ENCODE measurements around the gene TMEM150C.
A peak's percentile ranks its signal among the peaks of the same experiment; 100 is the strongest.

Gene TMEM150C

DNA sequence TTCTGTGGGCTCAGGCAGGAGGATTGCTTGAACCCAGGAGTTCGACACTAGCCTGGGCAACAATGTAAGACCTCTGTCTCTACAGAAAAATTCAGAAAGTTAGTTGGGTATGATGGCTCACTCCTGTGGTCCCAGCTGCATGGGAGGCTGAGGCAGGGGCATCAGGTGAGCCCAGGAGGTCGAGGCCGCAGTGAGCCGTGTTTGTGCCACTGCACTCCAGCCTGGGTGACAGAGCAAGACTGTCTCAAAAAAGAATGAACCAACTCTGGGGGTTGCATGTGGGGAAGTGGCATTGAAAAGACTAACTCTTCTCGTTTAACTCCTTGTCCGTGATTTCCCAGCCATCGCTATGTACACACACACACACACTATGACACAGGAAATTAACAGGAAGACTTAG is 104.5 kb downstream of the TMEM150C start (continued):
- TF ChIP-seq, protein P1, sequence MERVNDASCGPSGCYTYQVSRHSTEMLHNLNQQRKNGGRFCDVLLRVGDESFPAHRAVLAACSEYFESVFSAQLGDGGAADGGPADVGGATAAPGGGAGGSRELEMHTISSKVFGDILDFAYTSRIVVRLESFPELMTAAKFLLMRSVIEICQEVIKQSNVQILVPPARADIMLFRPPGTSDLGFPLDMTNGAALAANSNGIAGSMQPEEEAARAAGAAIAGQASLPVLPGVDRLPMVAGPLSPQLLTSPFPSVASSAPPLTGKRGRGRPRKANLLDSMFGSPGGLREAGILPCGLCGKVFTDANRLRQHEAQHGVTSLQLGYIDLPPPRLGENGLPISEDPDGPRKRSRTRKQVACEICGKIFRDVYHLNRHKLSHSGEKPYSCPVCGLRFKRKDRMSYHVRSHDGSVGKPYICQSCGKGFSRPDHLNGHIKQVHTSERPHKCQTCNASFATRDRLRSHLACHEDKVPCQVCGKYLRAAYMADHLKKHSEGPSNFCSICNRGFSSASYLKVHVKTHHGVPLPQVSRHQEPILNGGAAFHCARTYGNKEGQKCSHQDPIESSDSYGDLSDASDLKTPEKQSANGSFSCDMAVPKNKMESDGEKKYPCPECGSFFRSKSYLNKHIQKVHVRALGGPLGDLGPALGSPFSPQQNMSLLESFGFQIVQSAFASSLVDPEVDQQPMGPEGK (CRISPR knock-in tag; IDR thresholded peaks at IDR 0.05; ENCODE audit: borderline replicate concordance): no peak

DNA sequence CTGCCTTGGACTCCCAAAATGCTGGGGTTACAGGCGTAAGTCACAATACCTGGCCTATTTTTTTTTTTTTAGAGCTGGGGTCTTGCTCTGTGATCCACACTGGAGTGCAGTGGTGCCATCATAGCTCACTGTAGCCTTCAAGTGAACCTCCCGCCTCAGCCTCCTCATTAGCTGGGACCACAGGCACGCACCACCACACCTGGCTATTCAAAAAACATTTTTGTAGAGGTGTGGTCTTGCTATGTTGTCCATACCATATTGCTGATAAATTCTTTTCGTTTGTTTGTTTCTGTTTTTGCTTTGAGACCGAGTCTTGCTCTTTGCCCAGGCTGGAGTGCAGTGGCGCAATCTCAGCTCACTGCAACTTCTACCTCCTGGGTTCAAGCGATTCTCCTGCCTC is 109.8 kb downstream of the TMEM150C start:
- TF ChIP-seq ZFP3 (CRISPR knock-in tag; IDR thresholded peaks at IDR 0.05): no peak
- TF ChIP-seq, protein P2, sequence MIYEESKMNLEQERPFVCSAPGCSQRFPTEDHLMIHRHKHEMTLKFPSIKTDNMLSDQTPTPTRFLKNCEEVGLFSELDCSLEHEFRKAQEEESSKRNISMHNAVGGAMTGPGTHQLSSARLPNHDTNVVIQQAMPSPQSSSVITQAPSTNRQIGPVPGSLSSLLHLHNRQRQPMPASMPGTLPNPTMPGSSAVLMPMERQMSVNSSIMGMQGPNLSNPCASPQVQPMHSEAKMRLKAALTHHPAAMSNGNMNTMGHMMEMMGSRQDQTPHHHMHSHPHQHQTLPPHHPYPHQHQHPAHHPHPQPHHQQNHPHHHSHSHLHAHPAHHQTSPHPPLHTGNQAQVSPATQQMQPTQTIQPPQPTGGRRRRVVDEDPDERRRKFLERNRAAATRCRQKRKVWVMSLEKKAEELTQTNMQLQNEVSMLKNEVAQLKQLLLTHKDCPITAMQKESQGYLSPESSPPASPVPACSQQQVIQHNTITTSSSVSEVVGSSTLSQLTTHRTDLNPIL (CRISPR knock-in tag; IDR thresholded peaks at IDR 0.05; ENCODE audit: low read depth): no peak
- TF ChIP-seq RARB (CRISPR knock-in tag; IDR thresholded peaks at IDR 0.05): no peak
- TF ChIP-seq ZNF8 (CRISPR knock-in tag; IDR thresholded peaks at IDR 0.05): no peak
- TF ChIP-seq, protein P1 (CRISPR knock-in tag; IDR thresholded peaks at IDR 0.05; ENCODE audit: borderline replicate concordance): no peak
- no peak for TF ChIP-seq OSR1 (CRISPR knock-in tag; IDR thresholded peaks at IDR 0.05)
- TF ChIP-seq, protein P3, sequence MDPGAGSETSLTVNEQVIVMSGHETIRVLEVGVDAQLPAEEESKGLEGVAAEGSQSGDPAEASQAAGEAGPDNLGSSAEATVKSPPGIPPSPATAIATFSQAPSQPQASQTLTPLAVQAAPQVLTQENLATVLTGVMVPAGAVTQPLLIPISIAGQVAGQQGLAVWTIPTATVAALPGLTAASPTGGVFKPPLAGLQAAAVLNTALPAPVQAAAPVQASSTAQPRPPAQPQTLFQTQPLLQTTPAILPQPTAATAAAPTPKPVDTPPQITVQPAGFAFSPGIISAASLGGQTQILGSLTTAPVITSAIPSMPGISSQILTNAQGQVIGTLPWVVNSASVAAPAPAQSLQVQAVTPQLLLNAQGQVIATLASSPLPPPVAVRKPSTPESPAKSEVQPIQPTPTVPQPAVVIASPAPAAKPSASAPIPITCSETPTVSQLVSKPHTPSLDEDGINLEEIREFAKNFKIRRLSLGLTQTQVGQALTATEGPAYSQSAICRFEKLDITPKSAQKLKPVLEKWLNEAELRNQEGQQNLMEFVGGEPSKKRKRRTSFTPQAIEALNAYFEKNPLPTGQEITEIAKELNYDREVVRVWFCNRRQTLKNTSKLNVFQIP (CRISPR knock-in tag; IDR thresholded peaks at IDR 0.05; ENCODE audit: borderline replicate concordance, low read depth): no peak
- no peak for TF ChIP-seq ZNF70 (CRISPR knock-in tag; IDR thresholded peaks at IDR 0.05)
- TF ChIP-seq ZFP30 (CRISPR knock-in tag; IDR thresholded peaks at IDR 0.05): no peak
- TF ChIP-seq TOX (CRISPR knock-in tag; IDR thresholded peaks at IDR 0.05; ENCODE audit: borderline replicate concordance): no peak
- no peak for ATAC-seq

DNA sequence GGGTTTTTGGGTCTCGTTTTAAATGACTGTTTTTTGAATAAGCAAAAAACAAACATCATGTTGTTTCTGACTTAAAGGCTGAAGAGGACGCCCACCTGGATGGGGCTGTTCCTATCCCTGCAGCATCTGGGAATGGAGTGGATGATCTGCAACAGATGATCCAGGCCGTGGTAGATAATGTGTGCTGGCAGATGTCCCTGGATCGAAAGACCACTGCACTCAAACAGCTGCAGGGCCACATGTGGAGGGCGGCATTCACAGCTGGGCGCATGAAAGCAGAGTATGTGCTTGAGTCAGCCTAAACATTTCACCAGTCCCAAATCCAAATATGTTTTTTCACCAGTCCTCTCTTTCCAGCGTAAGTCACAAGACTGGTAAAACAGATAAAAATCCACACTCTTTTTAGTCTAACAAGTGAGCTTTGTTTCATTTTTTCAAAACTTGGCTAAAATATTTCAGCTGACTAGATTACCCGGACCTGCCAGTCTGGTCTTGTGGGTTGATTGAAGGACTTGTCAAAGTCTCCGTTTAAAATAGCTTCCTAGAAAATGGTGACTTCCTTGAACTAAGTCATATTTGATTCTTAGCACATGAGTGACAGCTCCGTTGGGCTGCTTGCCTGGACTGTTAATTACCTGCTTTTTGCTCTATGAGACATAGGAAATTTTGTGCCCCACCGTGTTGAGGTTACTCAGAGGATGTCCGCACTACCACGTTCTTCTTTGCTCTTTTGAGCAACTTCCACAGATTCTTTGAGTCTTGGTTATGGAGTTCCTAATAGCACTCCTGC is 110.6 kb downstream of the TMEM150C start:
- no peak; the same call in 2 of the 3 replicates for ATAC-seq
- no peak for TF ChIP-seq CSDC2 (CRISPR knock-in tag; IDR thresholded peaks at IDR 0.05)
- no peak for TF ChIP-seq OSR1 (CRISPR knock-in tag; IDR thresholded peaks at IDR 0.05)
- TF ChIP-seq, protein P4, sequence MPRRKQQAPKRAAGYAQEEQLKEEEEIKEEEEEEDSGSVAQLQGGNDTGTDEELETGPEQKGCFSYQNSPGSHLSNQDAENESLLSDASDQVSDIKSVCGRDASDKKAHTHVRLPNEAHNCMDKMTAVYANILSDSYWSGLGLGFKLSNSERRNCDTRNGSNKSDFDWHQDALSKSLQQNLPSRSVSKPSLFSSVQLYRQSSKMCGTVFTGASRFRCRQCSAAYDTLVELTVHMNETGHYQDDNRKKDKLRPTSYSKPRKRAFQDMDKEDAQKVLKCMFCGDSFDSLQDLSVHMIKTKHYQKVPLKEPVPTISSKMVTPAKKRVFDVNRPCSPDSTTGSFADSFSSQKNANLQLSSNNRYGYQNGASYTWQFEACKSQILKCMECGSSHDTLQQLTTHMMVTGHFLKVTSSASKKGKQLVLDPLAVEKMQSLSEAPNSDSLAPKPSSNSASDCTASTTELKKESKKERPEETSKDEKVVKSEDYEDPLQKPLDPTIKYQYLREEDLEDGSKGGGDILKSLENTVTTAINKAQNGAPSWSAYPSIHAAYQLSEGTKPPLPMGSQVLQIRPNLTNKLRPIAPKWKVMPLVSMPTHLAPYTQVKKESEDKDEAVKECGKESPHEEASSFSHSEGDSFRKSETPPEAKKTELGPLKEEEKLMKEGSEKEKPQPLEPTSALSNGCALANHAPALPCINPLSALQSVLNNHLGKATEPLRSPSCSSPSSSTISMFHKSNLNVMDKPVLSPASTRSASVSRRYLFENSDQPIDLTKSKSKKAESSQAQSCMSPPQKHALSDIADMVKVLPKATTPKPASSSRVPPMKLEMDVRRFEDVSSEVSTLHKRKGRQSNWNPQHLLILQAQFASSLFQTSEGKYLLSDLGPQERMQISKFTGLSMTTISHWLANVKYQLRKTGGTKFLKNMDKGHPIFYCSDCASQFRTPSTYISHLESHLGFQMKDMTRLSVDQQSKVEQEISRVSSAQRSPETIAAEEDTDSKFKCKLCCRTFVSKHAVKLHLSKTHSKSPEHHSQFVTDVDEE (CRISPR knock-in tag; IDR thresholded peaks at IDR 0.05): no peak
- peak; percentile 57; the same call in 1 of the 2 replicates for TF ChIP-seq TCF4 (CRISPR knock-in tag; IDR thresholded peaks at IDR 0.05; ENCODE audit: borderline replicate concordance)

DNA sequence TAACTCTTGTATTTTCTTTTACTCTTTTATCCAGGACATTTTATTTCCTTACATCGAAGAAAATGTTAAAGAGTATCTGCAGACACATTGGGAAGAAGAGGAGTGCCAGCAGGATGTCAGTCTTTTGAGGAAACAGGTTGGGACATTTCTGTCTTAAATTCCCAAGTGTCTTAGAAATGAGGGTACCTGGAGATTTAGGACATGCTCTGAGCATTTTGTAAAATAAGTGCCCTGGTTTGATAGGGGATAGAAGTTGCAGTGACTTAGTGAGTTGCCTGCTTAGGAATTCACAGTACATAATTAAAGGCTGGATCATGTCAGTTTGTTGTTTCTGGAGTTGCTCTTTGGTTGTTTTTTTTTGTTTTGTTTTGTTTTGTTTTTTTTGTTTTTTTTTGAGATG is 113.9 kb downstream of the TMEM150C start:
- ATAC-seq: no peak
- TF ChIP-seq ZFP30 (CRISPR knock-in tag; IDR thresholded peaks at IDR 0.05) (no peak), ZNF565 (CRISPR knock-in tag; conservative IDR thresholded peaks at IDR 0.05; ENCODE audit: low read depth) (no peak), ZNF8 (CRISPR knock-in tag; IDR thresholded peaks at IDR 0.05) (no peak), BACH2 (CRISPR knock-in tag; IDR thresholded peaks at IDR 0.05; ENCODE audit: borderline replicate concordance) (no peak), CSDC2 (CRISPR knock-in tag; IDR thresholded peaks at IDR 0.05) (no peak), SNAI2 (CRISPR knock-in tag; IDR thresholded peaks at IDR 0.05) (no peak)
- TF ChIP-seq, protein P1 (CRISPR knock-in tag; IDR thresholded peaks at IDR 0.05; ENCODE audit: borderline replicate concordance): no peak
- TF ChIP-seq, protein P3 (CRISPR knock-in tag; IDR thresholded peaks at IDR 0.05; ENCODE audit: borderline replicate concordance, low read depth): no peak
- TF ChIP-seq, protein P4 (CRISPR knock-in tag; IDR thresholded peaks at IDR 0.05): no peak
